Ovary (tissue), 3 donors: Measurements from ENCODE around the gene HMGA1.

Experiments
- POLR2A ChIP-seq: fragments of 450-650 bp; IDR thresholded peaks from one replicate; pipeline ENCODE4 v1.6.1; 2017; ENCODE audit warnings: antibody characterized with exemption, mild to moderate bottlenecking, moderate library complexity
- TF ChIP-seq, protein P1 (sequence below), 3 donors: fragments of 450-650 bp in 2 of 3; fragments of 200-600 bp in 1 of 3; IDR thresholded peaks; one replicate each; pipeline versions ENCODE4 v1.5.1 to v1.8.0; 2016 to 2022; ENCODE audit warnings: antibody characterized with exemption in 3 of 3, mild to moderate bottlenecking in 1 of 3
- donor health status: DM: no; HTN: no; CAD: no.

DNA sequence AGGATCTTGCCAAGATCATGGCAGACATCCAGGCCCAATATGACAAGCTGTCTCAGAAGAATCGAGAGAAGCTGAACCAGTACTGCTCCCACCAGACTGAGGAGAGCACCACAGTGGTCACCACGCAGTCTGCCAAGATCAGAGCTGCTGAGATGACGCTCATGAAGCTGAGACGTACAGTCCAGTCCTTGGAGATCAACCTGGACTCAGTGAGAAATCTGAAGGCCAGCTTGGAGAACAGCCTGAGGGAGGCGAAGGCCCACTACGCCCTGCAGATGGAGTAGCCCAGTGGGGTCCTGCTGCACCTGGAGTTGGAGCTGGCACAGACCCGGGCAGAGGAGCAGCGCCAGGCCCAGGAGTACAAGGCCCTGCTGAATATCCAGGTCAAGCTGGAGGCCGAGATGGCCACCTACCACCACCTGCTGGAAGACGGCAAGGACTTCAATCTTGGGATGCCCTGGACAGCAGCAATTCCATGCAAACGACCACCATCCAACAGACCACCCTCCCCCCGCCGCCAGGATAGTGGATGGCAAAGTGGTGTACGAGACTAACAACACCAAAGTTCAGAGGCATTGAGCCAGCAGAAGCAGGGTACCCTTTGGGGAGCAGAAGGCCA, 46.1 kb upstream of the HMGA1 start:
- TF ChIP-seq, protein P1, sequence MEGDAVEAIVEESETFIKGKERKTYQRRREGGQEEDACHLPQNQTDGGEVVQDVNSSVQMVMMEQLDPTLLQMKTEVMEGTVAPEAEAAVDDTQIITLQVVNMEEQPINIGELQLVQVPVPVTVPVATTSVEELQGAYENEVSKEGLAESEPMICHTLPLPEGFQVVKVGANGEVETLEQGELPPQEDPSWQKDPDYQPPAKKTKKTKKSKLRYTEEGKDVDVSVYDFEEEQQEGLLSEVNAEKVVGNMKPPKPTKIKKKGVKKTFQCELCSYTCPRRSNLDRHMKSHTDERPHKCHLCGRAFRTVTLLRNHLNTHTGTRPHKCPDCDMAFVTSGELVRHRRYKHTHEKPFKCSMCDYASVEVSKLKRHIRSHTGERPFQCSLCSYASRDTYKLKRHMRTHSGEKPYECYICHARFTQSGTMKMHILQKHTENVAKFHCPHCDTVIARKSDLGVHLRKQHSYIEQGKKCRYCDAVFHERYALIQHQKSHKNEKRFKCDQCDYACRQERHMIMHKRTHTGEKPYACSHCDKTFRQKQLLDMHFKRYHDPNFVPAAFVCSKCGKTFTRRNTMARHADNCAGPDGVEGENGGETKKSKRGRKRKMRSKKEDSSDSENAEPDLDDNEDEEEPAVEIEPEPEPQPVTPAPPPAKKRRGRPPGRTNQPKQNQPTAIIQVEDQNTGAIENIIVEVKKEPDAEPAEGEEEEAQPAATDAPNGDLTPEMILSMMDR (IDR thresholded peaks at IDR 0.05), result no peak
- no peak for TF ChIP-seq POLR2A
